ENCODE data around the gene MRPL28. TPM values are rescaled to one million over a fixed set of nuclear protein-coding genes. Genes with fewer than 3 reads are reported as not detected.

Gene MRPL28
- total RNA-seq, 2 donors from 2014 or later, result 83.4 to 84.3 TPM

DNA sequence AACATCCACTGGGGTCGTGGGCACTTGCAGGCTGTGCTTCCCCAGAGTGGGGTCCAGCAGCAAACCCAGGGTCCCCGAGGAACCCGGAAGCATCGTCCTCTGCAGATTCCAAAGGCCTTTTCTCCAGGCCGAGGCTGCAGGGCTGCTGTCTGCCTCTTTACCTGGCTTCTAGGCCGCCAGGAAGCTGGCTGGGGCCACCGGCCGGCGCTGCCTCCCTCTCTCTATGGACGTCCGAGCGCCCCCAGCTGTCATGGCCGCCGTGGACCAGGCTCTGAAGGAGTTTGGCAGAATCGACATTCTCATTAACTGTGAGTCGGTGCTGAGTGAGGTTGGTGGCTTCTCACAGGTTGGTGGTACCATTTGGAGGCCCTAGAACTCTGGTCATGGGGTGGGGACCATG is 36.9 kb upstream of the MRPL28 start:
- Histone ChIP-seq H3K4me1 (replicated peaks) (no peaks in the 10 kb centered on the region), H3K9me3 (no peaks in the 10 kb centered on the region), H3K27me3 (replicated peaks; ENCODE audit: insufficient read depth) (no peaks in the 10 kb centered on the region), H3K4me3 (no peak overlapping the region), H3K36me3 (no peaks in the 10 kb centered on the region), H3K27ac (no peak overlapping the region)
- TF ChIP-seq POLR2A (IDR thresholded peaks at IDR 0.05) (no peak), POLR2AphosphoS5 (IDR thresholded peaks at IDR 0.05) (no peak)
- TF ChIP-seq, protein P1, sequence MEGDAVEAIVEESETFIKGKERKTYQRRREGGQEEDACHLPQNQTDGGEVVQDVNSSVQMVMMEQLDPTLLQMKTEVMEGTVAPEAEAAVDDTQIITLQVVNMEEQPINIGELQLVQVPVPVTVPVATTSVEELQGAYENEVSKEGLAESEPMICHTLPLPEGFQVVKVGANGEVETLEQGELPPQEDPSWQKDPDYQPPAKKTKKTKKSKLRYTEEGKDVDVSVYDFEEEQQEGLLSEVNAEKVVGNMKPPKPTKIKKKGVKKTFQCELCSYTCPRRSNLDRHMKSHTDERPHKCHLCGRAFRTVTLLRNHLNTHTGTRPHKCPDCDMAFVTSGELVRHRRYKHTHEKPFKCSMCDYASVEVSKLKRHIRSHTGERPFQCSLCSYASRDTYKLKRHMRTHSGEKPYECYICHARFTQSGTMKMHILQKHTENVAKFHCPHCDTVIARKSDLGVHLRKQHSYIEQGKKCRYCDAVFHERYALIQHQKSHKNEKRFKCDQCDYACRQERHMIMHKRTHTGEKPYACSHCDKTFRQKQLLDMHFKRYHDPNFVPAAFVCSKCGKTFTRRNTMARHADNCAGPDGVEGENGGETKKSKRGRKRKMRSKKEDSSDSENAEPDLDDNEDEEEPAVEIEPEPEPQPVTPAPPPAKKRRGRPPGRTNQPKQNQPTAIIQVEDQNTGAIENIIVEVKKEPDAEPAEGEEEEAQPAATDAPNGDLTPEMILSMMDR (IDR thresholded peaks at IDR 0.05), result no peak
- WGBS, result 87% methylated on average over 11 of the region's 16 CpGs
- DNase-seq (ENCODE audit: low spot score), result no peak
- intact Hi-C loops (cut with DNase I), result no loop called here

- intact Hi-C loops (cut with DNase I), result no loop called here
Observed at GRCh38 chr16:405548-406506, 35.5 kb upstream of the MRPL28 start.

GRCh38 chr16:404971-405486 is 34.7 kb upstream of the MRPL28 start:
- WGBS, result 89% methylated on average over 12 of the region's 12 CpGs
- no peak overlapping the region for H3K27ac ChIP-seq
- peaks cover 5% of the 10 kb centered on the region for H3K4me1 ChIP-seq (replicated peaks)
- intact Hi-C loops (cut with DNase I), result no loop called here
- no peak for DNase-seq (ENCODE audit: low spot score)
- no peaks in the 10 kb centered on the region for H3K27me3 ChIP-seq (replicated peaks; ENCODE audit: insufficient read depth)
- no peaks in the 10 kb centered on the region for H3K9me3 ChIP-seq
- no peak overlapping the region for H3K4me3 ChIP-seq
- TF ChIP-seq POLR2AphosphoS5 (IDR thresholded peaks at IDR 0.05), result no peak
- TF ChIP-seq, protein P1 (IDR thresholded peaks at IDR 0.05), result no peak
- TF ChIP-seq POLR2A (IDR thresholded peaks at IDR 0.05), result no peak
- H3K36me3 ChIP-seq, result no peaks in the 10 kb centered on the region

More at GRCh38 chr16:405548-406506, 35.5 kb upstream of the MRPL28 start:
- H3K36me3 ChIP-seq, result no peaks in the 10 kb centered on the region
- TF ChIP-seq, protein P1 (IDR thresholded peaks at IDR 0.05), result no peak
- TF ChIP-seq POLR2A (IDR thresholded peaks at IDR 0.05) (no peak), POLR2AphosphoS5 (IDR thresholded peaks at IDR 0.05) (no peak)
- no peak for DNase-seq (ENCODE audit: low spot score)
- no peak overlapping the region for H3K27ac ChIP-seq
- no peaks in the 10 kb centered on the region for H3K9me3 ChIP-seq
- WGBS, result 87% methylated on average over 27 of the region's 27 CpGs
- H3K4me1 ChIP-seq (replicated peaks), result peaks cover 2% of the 10 kb centered on the region
- no peaks in the 10 kb centered on the region for H3K27me3 ChIP-seq (replicated peaks; ENCODE audit: insufficient read depth)
- no peak overlapping the region for H3K4me3 ChIP-seq

- Histone ChIP-seq H3K36me3 (no peaks in the 10 kb centered on the region), H3K27me3 (replicated peaks; ENCODE audit: insufficient read depth) (no peaks in the 10 kb centered on the region), H3K9me3 (no peaks in the 10 kb centered on the region), H3K4me3 (peak within 1 kb of the TSS; percentile 83), H3K4me1 (replicated peaks) (peaks cover 11% of the 10 kb centered on the region), H3K27ac (peak within 1 kb of the TSS; percentile 94)
- peak; percentile 96 for DNase-seq (ENCODE audit: low spot score)
- TF ChIP-seq POLR2A (IDR thresholded peaks at IDR 0.05) (peak; percentile 91), POLR2AphosphoS5 (IDR thresholded peaks at IDR 0.05) (peak; percentile 82)
- TF ChIP-seq, protein P1 (IDR thresholded peaks at IDR 0.05), result peak; percentile 52 to 59 (median 54)
- under 1% methylated on average over 83 of the region's 91 CpGs for WGBS
- intact Hi-C loops (cut with DNase I), result no loop called here
Observed at GRCh38 chr16:401468-402348, 31.4 kb upstream of the MRPL28 start, which contains the start of gene DECR2. Gene DECR2, plus strand, starts transcription at chr16:401885. Its CDS starts 79 bp downstream, at chr16:401964.

Measured in prostate gland (tissue), 2 donors.